Measurements from ENCODE around the gene SKIDA1. TPM values are rescaled to one million over a fixed set of nuclear protein-coding genes. Genes with fewer than 3 reads are reported as not detected.

The SKIDA1 gene
- total RNA-seq, 2 experiments from 2014 or later = 0.26 to 0.29 TPM

DNA sequence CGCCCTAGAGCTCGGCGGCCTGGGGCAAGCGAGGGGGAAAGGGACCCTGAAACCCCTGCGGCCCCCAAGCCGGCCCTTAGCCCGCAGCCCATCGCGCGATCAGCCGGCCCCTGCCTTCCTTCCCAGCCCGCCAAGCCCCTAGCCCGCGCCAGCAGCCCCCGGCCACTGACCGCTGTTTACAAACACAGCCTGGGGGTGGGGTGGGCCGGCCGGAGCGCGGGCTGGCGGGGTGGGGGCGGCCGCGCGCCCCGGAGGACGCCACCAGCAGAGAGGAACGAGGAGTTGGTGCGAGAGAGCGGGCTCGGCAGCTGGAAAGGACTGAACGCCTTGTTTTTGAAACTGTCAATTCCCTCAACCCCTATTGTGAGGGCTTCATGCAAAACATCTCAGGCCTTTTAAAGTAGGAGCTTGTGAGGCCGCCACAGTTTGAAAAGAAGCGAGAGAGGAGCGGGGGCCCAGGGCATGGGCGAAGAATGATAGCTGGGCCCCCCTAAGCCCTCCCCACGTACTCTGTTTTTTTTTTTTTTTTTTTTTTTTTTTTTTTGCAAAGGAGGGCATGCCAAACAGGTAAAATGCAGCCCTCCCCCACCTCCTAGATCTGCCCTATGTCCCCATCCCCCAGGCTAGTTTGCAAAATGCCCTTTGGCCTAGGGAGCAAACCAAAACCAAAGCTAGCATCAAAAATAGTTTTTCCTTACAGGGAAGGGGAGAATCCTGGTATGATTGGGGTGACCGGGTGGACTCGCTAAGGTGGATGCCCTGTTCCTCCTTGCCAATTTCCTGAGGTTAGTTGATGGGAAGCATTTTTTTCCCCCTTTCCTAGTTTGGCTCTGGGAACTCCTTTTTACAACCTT is 15.0 kb downstream of the SKIDA1 start:
- no peak overlapping the region for H3K4me3 Mint-ChIP-seq
- peaks cover 1% of the 10 kb centered on the region for H3K4me1 Mint-ChIP-seq
- no peak for DNase-seq
- CTCF ChIA-PET = interaction anchor here (2.1 kb wide), 1 partner anchor 14 kb away, joined by 7 read pairs; no protein-coding TSS in a partner anchor
- no peak for ATAC-seq
- no peaks in the 10 kb centered on the region for H3K36me3 Mint-ChIP-seq
- no peak overlapping the region for H3K27ac Mint-ChIP-seq
- H3K27me3 Mint-ChIP-seq = peaks cover 72% of the 10 kb centered on the region
- no peaks in the 10 kb centered on the region for H3K9me3 Mint-ChIP-seq (ENCODE audit: low read depth)

GRCh38 chr10:21509341-21510240 is 15.9 kb downstream of the SKIDA1 start:
- Mint-ChIP-seq H3K27ac (no peak overlapping the region), H3K9me3 (ENCODE audit: low read depth) (no peaks in the 10 kb centered on the region), H3K36me3 (no peaks in the 10 kb centered on the region), H3K4me3 (no peak overlapping the region), H3K4me1 (peaks cover 1% of the 10 kb centered on the region), H3K27me3 (peaks cover 68% of the 10 kb centered on the region)
- no peak for ATAC-seq
- CTCF ChIA-PET = interaction anchor here (2.1 kb wide), 1 partner anchor 13 kb away, joined by 7 read pairs; no protein-coding TSS in a partner anchor
- DNase-seq = no peak

DNA sequence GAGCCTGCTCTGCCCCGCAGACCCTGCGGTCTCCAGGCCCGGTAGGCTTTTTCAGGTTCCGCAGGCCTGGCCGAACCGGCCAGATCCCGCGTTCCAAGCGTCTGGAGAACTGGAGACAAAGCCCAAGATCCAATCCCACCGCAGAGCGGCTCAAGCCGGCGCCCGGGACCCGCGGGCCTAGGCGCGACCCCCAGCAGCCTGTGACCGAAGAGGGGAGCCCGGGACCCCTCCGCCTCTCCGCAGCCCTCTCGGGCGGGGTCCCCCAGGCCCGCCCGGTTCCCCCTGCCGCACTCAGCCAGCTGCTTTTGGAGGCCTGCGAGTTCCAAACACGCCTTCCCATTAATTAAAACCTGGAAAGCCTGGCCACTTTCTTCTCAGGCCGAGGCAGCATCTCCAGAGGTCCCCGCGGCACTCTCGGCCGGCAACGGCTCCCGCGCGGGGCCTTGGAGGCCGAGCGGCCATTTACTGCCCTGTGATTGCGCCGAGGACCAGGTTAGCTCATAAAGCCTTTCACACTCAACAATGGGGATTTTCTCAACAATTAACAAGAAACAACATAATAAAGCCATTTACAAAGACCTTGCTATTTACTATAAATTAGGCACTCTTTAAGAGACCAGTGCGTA is 16.7 kb downstream of the SKIDA1 start:
- Mint-ChIP-seq H3K4me1 (peaks cover 1% of the 10 kb centered on the region), H3K27ac (no peak overlapping the region), H3K36me3 (no peaks in the 10 kb centered on the region), H3K9me3 (ENCODE audit: low read depth) (no peaks in the 10 kb centered on the region), H3K27me3 (peaks cover 67% of the 10 kb centered on the region), H3K4me3 (no peak overlapping the region)
- CTCF ChIA-PET = interaction anchor here (1.7 to 2.1 kb wide), 2 partner anchors 12 to 13 kb away, joined by 7 read pairs; no protein-coding TSS in a partner anchor
- no peak for ATAC-seq
- no peak for DNase-seq

DNA sequence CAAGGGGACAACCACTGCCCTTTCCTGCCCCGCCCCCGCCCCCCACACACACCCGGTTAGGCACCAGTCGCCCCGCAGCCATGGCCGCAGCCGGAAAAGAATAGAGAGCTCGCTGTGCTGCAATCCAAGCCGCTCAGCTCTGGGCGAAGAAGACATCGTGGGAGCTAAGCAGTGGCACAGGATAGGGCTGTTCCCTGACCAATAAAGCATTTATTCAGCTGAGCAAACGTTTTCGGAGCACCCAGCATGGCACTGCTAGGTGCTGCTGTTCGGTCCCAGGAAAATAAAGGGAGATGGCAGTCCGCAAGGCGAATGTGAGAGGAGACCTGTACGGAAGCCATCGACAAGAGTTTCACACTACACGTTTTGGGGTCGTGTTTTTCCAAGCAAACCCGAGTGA is 18.3 kb downstream of the SKIDA1 start:
- DNase-seq (no peak), ATAC-seq (no peak)
- Mint-ChIP-seq H3K27me3 (peaks cover 67% of the 10 kb centered on the region), H3K9me3 (ENCODE audit: low read depth) (no peaks in the 10 kb centered on the region), H3K36me3 (no peaks in the 10 kb centered on the region), H3K27ac (no peak overlapping the region), H3K4me3 (no peak overlapping the region), H3K4me1 (peaks cover 1% of the 10 kb centered on the region)
- CTCF ChIA-PET = interaction anchor here (0.9 to 1.9 kb wide), 2 partner anchors 9 to 11 kb away, joined by 4 to 7 read pairs; no protein-coding TSS in a partner anchor

DNA sequence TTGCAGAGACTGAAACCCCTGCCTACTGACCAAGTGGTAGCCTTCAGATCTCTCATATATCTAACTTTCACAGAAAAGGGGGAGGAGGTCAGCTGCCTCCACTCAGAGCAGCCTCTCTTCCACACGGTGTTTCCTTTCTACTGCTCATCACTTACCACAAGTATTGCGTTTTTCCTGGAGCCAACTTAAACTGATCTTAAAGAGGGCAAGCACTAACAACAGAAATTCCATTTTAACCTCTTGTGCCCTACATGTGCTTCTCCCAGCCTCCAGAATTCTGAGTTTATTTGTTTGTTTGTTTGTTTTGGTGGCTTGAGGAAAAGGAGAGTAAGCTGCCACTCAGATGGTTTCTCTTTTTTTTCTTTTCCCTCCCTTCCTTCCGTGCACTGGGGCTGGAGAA is 19.1 kb downstream of the SKIDA1 start:
- Mint-ChIP-seq H3K36me3 (no peaks in the 10 kb centered on the region), H3K27ac (no peak overlapping the region), H3K4me1 (peaks cover 1% of the 10 kb centered on the region), H3K4me3 (no peak overlapping the region), H3K9me3 (ENCODE audit: low read depth) (no peaks in the 10 kb centered on the region), H3K27me3 (peaks cover 67% of the 10 kb centered on the region)
- no peak for ATAC-seq
- CTCF ChIA-PET = interaction anchor here (0.9 to 1.9 kb wide), 2 partner anchors 10 kb away, joined by 4 to 7 read pairs; no protein-coding TSS in a partner anchor
- no peak for DNase-seq

DNA sequence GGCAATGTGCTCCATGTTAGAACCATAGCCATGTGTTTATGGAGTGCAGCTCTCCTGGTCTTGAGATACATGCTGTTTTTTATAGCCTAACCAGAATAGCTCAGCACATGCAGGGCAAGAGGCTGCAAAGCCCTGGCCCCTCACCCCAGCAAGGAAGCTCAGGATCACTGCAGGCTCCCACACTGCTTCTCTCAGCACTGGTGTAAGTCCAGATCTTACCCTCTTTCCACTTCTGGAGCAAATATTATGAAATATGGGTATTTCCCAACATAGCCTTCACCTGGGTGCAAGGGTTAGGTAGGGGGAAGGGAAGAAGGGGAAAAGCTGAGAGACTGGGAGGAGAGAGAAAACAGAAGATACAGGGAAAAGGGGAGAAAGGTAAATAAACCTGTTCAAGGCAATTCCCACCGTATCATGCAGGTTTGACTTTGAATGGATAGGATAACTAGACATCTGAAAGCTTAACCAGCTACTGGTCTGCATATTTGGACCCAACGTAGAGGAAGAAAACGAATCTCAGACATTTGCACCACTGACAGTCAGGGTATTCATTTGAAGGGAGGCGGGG is 19.7 kb downstream of the SKIDA1 start:
- Mint-ChIP-seq H3K27me3 (peaks cover 69% of the 10 kb centered on the region), H3K36me3 (no peaks in the 10 kb centered on the region), H3K27ac (no peak overlapping the region), H3K4me3 (no peak overlapping the region), H3K4me1 (peaks cover 1% of the 10 kb centered on the region), H3K9me3 (ENCODE audit: low read depth) (no peaks in the 10 kb centered on the region)
- ATAC-seq (no peak), DNase-seq (no peak)
- CTCF ChIA-PET = interaction anchor here (1.9 kb wide), 1 partner anchor 9 kb away, joined by 7 read pairs; no protein-coding TSS in a partner anchor

- no peak overlapping the region for H3K4me3 Mint-ChIP-seq
- DNase-seq = no peak
- H3K27me3 Mint-ChIP-seq = peaks cover 82% of the 10 kb centered on the region
- CTCF ChIA-PET = no interaction called here
- no peaks in the 10 kb centered on the region for H3K36me3 Mint-ChIP-seq
- H3K27ac Mint-ChIP-seq = no peak overlapping the region
- no peak for ATAC-seq
- peaks cover 4% of the 10 kb centered on the region for H3K4me1 Mint-ChIP-seq
- no peaks in the 10 kb centered on the region for H3K9me3 Mint-ChIP-seq (ENCODE audit: low read depth)
These were observed 21.9 kb downstream of the SKIDA1 start for GRCh38 chr10:21503542-21503941.

DNA sequence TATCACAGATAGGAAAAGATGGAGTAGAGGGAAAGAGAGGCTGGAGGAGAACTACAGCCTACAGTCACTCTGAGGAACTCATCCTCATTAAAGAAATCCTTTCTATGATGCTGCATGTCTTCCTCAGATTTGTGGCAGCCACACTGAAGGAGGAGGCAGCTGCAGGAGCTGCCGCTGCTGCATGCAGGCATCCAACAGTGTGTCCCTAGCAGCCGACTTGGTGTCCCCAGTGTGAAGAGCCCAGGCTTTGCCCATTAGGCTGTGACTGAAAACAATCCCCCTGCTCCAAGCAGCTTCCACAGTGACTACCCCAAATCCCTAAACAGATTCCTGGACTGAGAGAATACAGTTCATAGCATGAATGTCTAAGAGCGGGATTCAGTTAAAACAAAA is 23.1 kb downstream of the SKIDA1 start:
- H3K27me3 Mint-ChIP-seq = peaks cover 92% of the 10 kb centered on the region
- no peak overlapping the region for H3K4me3 Mint-ChIP-seq
- H3K4me1 Mint-ChIP-seq = peaks cover 11% of the 10 kb centered on the region
- DNase-seq (no peak), ATAC-seq (no peak)
- no peaks in the 10 kb centered on the region for H3K9me3 Mint-ChIP-seq (ENCODE audit: low read depth)
- H3K27ac Mint-ChIP-seq = no peak overlapping the region
- no peaks in the 10 kb centered on the region for H3K36me3 Mint-ChIP-seq
- CTCF ChIA-PET = no interaction called here

DNA sequence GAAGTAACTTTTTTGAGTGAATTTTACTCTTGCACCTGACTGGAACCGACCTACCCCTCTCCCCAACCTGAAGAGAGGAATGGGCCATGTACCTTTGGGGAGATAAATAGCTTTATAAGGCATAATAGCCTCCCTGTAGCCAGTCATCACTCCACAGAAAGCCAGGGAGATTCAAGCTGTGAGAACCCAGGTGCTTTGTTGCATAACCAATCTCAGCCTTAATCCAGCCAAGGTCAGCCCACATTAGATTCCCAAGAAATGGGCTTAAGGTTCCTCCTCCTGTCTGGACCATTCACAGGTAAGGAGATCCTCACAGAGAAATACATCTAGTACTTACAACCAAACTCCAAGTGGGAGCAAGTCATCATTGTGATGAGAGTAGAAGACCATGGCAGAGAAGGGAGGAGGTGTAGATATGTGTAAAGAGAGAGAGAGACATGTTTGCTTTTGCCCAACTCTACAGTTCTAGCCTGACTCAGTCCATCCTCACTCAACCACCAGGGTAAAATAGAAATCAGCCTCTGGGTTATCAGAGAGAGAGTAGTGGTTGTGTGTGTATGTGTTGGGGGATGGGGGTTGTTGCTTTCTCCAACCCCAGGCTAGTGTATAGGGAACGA is 23.6 kb downstream of the SKIDA1 start:
- Mint-ChIP-seq H3K36me3 (no peaks in the 10 kb centered on the region), H3K4me3 (no peak overlapping the region), H3K27ac (no peak overlapping the region), H3K4me1 (peaks cover 12% of the 10 kb centered on the region), H3K9me3 (ENCODE audit: low read depth) (no peaks in the 10 kb centered on the region), H3K27me3 (peaks cover 91% of the 10 kb centered on the region)
- DNase-seq (no peak), ATAC-seq (peak; percentile 28)
- CTCF ChIA-PET = no interaction called here

DNA sequence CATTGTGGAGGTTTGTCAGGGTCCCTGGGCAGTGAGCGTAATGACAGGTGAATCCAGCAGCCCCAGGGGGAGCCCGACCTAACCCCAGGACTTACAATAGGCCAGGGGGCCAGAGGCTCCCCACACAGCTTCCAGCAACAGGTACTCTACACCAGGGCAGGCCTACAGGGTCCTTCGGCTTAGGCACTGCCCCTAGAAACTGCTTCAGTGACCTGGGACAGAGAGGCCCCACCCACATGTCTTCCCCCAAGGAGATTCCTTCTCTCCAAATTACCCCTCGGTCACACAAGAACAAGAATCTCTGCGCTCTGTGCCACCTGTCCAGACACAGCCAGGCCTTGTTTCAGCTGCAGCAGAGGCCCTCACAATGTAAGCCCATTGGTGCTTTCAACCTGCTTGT is 24.4 kb downstream of the SKIDA1 start:
- Mint-ChIP-seq H3K4me1 (peaks cover 12% of the 10 kb centered on the region), H3K27me3 (peaks cover 86% of the 10 kb centered on the region), H3K9me3 (ENCODE audit: low read depth) (no peaks in the 10 kb centered on the region), H3K27ac (no peak overlapping the region), H3K4me3 (no peak overlapping the region), H3K36me3 (no peaks in the 10 kb centered on the region)
- no peak for DNase-seq
- no peak for ATAC-seq
- CTCF ChIA-PET = no interaction called here

DNA sequence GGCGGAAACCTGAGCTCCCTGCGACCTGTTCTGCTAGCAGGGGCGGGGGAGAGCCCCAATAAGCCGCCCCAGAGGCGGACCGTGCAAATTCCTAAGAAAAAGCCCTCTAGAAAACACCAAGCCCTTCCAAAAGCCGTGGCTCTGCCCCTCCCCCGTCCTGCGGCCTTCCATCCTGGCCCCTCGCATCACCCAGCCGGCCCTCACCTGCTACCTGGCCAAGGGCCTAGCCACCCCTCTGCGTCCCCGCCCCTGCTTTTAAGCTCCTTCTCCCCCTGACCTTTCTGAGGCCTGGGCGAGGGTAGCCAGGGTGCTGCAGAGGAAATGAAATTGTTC is 24.9 kb downstream of the SKIDA1 start:
- ATAC-seq (no peak), DNase-seq (no peak)
- H3K4me1 Mint-ChIP-seq = peaks cover 12% of the 10 kb centered on the region
- no peak overlapping the region for H3K27ac Mint-ChIP-seq
- no peaks in the 10 kb centered on the region for H3K36me3 Mint-ChIP-seq
- H3K27me3 Mint-ChIP-seq = peaks cover 81% of the 10 kb centered on the region
- no peak overlapping the region for H3K4me3 Mint-ChIP-seq
- CTCF ChIA-PET = no interaction called here
- no peaks in the 10 kb centered on the region for H3K9me3 Mint-ChIP-seq (ENCODE audit: low read depth)

GRCh38 chr10:21499701-21500577 is 25.5 kb downstream of the SKIDA1 start:
- peaks cover 18% of the 10 kb centered on the region for H3K4me1 Mint-ChIP-seq
- no peaks in the 10 kb centered on the region for H3K9me3 Mint-ChIP-seq (ENCODE audit: low read depth)
- peaks cover 85% of the 10 kb centered on the region for H3K27me3 Mint-ChIP-seq
- no peak overlapping the region for H3K4me3 Mint-ChIP-seq
- CTCF ChIA-PET = no interaction called here
- no peaks in the 10 kb centered on the region for H3K36me3 Mint-ChIP-seq
- no peak overlapping the region for H3K27ac Mint-ChIP-seq
- DNase-seq (no peak), ATAC-seq (no peak)
